ENCODE results near the gene SLC43A3. TPM values are rescaled to one million over a fixed set of nuclear protein-coding genes. Genes with fewer than 3 reads are reported as not detected.

The SLC43A3 gene
- total RNA-seq, 2 donors from 2014 or later: 10.6 to 13.8 TPM

- Histone ChIP-seq H3K36me3 (ENCODE audit: control insufficient read depth, insufficient read depth, low read length) (no peaks in the 10 kb centered on the region), H3K9me3 (ENCODE audit: control insufficient read depth, low read length) (no peaks in the 10 kb centered on the region), H3K4me1 (ENCODE audit: control insufficient read depth, insufficient read depth, low read length) (no peaks in the 10 kb centered on the region), H3K9ac (ENCODE audit: extremely low read depth, low read length, poor library complexity, severe bottlenecking) (no peak overlapping the region), H3K27ac (ENCODE audit: low read depth, low read length) (no peak overlapping the region), H3K27me3 (ENCODE audit: control insufficient read depth, insufficient read depth, low read length, poor library complexity, severe bottlenecking) (no peaks in the 10 kb centered on the region), H3K4me3 (ENCODE audit: low read length) (no peak overlapping the region)
- DNase-seq: no peak
- Mint-ChIP-seq H3K4me1 (no peaks in the 10 kb centered on the region), H3K4me3 (no peak overlapping the region), H3K27me3 (ENCODE audit: insufficient read depth) (no peaks in the 10 kb centered on the region), H3K36me3 (ENCODE audit: low read depth) (peaks cover 21% of the 10 kb centered on the region), H3K9me3 (peaks cover 4% of the 10 kb centered on the region), H3K27ac (no peak overlapping the region)
- 95 to 98% methylated on average over 7 to 8 of the region's 8 CpGs for WGBS, 2 experiments (ENCODE audit: insufficient coverage in 1 of 2, insufficient read length in 1 of 2)
- TF ChIP-seq CTCF (conservative IDR thresholded peaks at IDR 0.05): no peak
Measured at GRCh38 chr11:57407941-57408475, 18.9 kb downstream of the SLC43A3 start.

- no peaks in the 10 kb centered on the region for H3K4me1 ChIP-seq (ENCODE audit: control insufficient read depth, insufficient read depth, low read length)
- DNase-seq: no peak
- 94 to 96% methylated on average over 6 to 9 of the region's 9 CpGs for WGBS, 2 experiments (ENCODE audit: insufficient coverage in 1 of 2, insufficient read length in 1 of 2)
- H3K27ac Mint-ChIP-seq: no peak overlapping the region
- no peak overlapping the region for H3K27ac ChIP-seq (ENCODE audit: low read depth, low read length)
- H3K4me3 Mint-ChIP-seq: no peak overlapping the region
- no peak overlapping the region for H3K4me3 ChIP-seq (ENCODE audit: low read length)
- TF ChIP-seq CTCF (conservative IDR thresholded peaks at IDR 0.05): no peak
- H3K9me3 Mint-ChIP-seq: peaks cover 4% of the 10 kb centered on the region
- no peaks in the 10 kb centered on the region for H3K27me3 Mint-ChIP-seq (ENCODE audit: insufficient read depth)
- H3K36me3 Mint-ChIP-seq (ENCODE audit: low read depth): peaks cover 21% of the 10 kb centered on the region
- H3K27me3 ChIP-seq (ENCODE audit: control insufficient read depth, insufficient read depth, low read length, poor library complexity, severe bottlenecking): no peaks in the 10 kb centered on the region
- peaks cover 6% of the 10 kb centered on the region for H3K4me1 Mint-ChIP-seq
- no peaks in the 10 kb centered on the region for H3K36me3 ChIP-seq (ENCODE audit: control insufficient read depth, insufficient read depth, low read length)
- no peaks in the 10 kb centered on the region for H3K9me3 ChIP-seq (ENCODE audit: control insufficient read depth, low read length)
- no peak overlapping the region for H3K9ac ChIP-seq (ENCODE audit: extremely low read depth, low read length, poor library complexity, severe bottlenecking)
Measured at GRCh38 chr11:57407010-57407920, 19.7 kb downstream of the SLC43A3 start.

GRCh38 chr11:57406337-57406904, 20.5 kb downstream of the SLC43A3 start:
- Histone ChIP-seq H3K4me3 (ENCODE audit: low read length) (no peak overlapping the region), H3K27ac (ENCODE audit: low read depth, low read length) (no peak overlapping the region), H3K9ac (ENCODE audit: extremely low read depth, low read length, poor library complexity, severe bottlenecking) (no peak overlapping the region), H3K9me3 (ENCODE audit: control insufficient read depth, low read length) (no peaks in the 10 kb centered on the region), H3K36me3 (ENCODE audit: control insufficient read depth, insufficient read depth, low read length) (no peaks in the 10 kb centered on the region), H3K27me3 (ENCODE audit: control insufficient read depth, insufficient read depth, low read length, poor library complexity, severe bottlenecking) (no peaks in the 10 kb centered on the region), H3K4me1 (ENCODE audit: control insufficient read depth, insufficient read depth, low read length) (no peaks in the 10 kb centered on the region)
- DNase-seq: no peak
- H3K4me3 Mint-ChIP-seq: no peak overlapping the region
- H3K4me1 Mint-ChIP-seq: peaks cover 7% of the 10 kb centered on the region
- 85 to 96% methylated on average over 3 to 4 of the region's 4 CpGs for WGBS, 2 experiments (ENCODE audit: insufficient coverage in 1 of 2, insufficient read length in 1 of 2)
- H3K36me3 Mint-ChIP-seq (ENCODE audit: low read depth): peaks cover 18% of the 10 kb centered on the region
- no peak for TF ChIP-seq CTCF (conservative IDR thresholded peaks at IDR 0.05)
- H3K27ac Mint-ChIP-seq: no peak overlapping the region
- no peaks in the 10 kb centered on the region for H3K27me3 Mint-ChIP-seq (ENCODE audit: insufficient read depth)
- peaks cover 4% of the 10 kb centered on the region for H3K9me3 Mint-ChIP-seq
